NCI-H187 (cell line): ENCODE measurements around the gene PRR5L.
A peak's percentile ranks its signal among the peaks of the same experiment; 100 is the strongest.
"Not testable (repeated sequence)": the region's sequence is repeated elsewhere in the genome, so short reads cannot be mapped to it uniquely, and the experiment has no call there.

Experiments used
- DNase-seq, 2 experiments: peaks; one replicate each; lab custom pipeline; 2025; lab: John Stamatoyannopoulos, UW

Gene PRR5L

DNA sequence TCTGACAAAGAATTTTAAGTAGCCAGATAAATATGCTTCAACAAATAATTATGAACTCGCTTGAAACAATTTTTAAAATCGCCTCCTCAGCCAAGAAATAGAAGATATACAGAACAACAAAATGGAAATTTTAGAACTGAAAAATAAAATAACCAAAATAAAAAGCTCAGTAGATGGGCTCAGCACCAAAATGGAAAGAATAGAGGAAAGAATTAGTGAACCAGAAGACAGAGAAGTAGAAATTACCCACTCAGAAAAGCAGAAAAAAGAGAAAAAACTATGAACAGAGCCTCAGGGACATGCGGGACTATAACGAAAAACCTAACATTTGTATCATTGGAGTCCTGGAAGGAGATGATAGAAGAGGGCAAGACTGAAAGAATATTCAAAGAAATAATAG, 14.2 kb upstream of the PRR5L start:
- DNase-seq, result no peak

DNA sequence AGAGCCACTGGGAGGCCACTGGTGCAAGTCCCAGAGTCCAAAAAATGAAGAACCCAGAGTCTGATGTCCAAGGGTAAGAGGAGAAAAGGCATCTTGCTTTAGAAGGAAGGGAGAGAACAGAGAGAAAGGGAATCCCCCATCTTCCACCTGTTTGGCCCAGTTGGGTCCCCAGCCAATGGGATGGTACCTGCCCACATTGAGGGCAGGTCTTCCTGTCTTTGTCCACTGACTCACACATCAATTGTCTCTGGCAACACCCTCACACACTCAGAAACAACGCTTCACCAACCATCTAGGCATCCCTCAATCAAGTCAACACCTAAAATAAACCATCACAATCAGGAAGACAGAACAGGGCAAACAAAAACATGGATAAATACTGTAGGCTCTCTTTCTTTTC, 13.2 kb upstream of the PRR5L start:
- DNase-seq, result no peak

DNA sequence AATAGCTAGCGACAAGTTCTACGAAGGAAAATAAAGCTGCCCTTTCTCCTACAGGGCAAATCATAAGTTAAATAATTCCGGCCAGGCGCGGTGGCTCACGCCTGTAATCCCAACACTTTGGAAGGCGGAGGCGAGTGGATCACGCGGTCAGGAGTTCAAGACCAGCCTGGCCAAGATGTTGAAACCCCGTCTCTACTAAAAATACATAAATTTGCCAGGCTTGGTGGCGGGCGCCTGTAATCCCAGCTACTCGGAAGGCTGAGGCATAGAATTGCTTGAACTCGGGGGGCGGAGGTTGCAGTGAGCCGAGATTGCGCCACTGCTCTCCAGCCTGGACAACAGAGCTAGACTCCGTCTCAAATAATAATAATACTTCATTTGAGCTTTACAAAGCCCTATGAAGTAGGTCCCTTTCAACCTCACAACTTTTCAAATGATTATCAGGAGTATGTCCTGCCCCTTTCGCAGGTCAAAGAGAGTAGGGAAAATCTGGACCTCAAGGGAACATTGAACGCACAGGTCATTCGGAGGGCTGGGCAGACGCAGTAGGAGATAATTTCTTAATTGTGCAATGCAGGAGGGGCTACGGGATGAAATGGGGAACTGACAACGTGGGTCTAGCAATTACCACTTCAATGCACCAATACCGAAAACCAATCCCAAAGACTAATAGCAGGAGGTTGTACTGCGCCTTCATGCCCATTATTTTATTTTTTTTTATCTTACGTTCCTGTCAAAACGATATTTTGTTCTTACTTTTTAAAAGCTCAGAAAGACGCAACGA, 7.5 kb upstream of the PRR5L start:
- DNase-seq, result no peak

DNA sequence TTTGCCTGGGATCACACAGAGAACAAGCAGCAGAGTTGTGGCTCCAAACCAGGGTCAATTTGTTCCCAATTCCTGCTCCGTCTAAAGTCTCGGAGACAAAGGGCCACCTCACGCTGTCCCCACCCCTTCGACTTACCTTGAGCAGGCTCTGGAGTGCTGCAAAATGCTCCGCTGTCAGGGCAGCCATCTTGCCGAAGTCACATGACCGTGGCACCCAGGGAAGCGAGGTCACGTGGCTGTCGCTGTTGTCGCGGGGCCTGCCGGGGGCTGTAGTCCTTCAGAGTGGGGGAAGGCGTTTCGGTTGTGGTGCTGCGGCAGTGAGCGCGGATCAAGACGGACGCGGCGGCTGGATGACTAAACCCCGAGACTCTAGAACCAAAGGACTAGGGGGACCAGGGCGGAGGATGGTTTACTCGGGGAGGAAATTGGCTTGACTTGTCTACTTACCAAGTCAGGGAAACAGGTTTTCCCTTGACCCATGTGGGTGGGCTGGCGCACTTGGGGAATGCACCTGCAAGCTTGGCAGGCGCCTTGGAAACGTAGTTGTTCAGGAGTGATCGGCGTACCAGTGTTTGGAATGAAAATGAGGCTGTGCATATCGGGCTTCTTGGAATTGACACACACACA, 6.7 kb upstream of the PRR5L start, which contains the start of gene COMMD9:
Gene COMMD9, minus strand, starts transcription at position 199 of the 627 bp plus-strand sequence. Its CDS starts 12 bp downstream, at position 187.
- DNase-seq, result peak; percentile 82 to 96

DNA sequence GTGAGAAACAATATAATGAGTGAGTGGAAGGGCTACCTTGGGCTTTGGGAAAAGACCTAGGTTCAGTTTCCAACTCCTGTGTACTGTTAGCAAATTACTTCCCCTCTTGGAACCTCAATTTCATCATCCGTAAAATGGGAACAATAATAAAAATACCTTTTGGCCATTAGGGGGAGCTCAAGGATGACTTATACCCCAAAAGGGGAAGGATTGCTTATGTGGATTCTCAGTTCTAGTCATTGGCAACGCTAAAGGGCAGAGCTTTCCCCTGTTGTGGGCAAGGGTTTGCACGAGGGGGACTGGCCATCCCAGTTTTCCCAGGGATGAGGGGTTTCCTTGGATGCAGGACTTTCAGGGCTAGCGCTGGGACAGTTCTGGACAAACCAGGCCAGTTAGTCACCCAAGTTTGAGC, 3.8 kb upstream of the PRR5L start:
- DNase-seq, result peak in 1 of 2 experiments; percentile 20

DNA sequence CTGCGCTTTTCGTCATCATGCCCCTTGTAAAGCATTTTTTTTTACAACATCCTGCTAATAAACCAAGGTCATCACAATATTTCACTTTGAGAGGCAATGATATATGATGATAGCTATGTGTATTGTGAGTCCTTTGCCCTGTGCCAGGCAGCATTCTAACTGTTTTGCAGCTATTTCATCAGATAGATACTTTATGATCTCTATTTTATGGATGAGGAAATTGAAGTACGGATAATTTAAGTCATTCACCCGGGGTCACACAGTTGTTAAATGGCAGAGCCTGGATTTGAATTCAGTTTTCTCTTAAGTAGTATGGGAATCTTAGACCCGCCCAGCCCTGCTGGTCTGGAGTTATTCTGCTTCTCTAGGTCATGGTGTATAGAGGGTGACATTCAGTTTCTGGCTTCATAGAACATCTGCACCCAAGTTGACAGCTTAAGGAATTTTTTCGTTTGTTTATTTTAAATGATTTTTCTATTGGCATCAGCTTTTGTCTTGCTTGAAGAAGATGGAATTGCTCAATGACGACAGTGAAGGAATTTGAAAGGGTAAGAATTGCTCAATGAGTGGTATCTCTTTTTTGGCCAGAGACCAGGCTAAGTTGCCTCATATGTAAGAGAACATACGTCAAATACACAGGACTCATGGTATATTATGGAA, 926 bp downstream of the PRR5L start:
- DNase-seq, result no peak

DNA sequence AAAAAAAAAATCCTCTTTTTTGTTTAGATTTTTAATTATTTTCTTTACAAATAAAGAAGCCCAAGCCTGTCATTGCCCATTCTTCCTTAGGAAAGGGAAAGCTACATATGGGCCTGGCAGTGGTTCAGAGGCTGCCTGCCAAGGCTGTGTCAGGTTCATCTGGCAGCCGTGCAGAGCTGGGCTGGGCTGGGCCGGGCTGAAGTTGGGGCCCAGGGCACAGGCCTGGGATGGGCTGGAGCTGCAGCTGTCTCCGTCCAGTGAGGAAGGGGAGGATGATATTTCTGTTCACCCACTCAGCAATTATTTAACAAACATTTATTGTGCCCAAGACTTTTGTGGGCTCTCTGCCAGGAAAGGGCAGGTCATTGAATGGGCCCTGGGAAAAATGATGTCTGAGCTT, 4.6 kb downstream of the PRR5L start:
- DNase-seq, result no peak

DNA sequence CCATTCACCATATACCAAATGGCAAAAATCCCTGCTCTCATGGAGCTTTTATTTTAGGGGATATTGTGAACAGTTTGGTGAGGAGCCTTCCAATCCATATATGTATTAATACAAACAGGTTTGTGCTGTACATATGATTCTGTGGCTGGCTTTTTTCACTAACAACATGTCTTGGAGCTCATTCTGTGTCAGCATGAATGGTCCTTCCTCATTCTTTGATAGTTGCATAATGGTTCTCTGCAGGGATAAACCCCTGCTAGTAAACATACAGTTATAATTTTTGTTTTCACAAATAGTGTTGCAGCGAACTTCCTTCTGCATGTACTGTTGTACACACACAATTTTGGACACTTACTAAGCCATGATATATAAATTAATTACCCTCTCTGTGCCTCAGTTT, 8.3 kb downstream of the PRR5L start:
- no peak for DNase-seq

DNA sequence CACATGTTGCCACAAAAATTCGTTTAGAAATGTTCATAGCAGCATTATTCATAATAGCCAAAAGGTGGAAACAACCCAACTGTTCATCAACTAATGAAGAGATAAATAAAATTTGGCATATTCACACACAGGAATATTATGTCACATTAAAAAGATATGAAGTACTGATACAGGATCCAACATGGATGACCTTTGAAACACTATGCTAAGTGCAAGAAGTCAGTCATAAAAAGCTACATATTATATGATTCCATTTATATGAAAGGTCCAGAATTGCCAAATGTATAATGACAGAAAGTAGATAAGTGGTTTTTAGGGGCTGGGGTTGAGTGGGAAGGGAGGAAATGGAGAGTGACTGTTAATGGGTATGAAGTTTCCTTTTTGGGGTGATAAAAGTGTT, 9.0 kb downstream of the PRR5L start:
- DNase-seq, result no peak

DNA sequence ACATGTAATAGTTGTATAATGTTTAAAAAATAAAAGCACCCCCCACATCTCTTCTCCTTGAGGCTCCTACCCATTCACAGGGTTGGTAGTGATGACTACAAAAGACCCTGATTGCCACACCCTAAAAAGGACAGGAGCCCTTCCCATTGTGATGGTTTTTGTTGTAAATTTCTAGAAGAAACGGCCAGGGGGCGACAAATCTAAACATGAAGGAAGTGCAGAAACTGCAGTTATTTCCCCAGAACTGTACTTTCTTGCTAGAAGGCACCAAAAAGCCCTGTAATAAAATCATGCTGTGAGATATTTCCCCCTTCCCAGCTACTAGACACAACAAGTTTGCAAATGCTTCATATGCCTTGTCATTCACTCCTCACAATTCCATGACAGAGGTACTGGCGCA, 10.8 kb downstream of the PRR5L start:
- DNase-seq, result no peak

DNA sequence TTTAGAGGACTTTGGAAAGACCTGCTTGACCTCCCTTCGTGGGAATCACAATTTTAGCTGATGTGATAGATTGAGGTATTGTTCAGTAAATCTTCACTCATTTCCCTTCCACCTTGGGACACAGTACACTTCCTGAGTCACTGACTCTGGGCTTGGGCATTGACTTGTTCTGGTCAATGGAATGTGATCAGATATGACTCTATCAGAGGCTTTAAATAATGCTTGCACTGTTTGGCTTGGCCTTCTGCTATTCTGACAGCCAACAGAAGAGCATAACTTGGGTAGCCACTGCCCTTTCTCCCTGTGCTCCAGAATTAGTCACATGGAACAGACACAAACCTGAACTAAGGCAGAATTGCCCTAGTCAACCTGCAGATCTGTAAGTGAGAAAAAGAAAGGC, 12.5 kb downstream of the PRR5L start:
- no peak for DNase-seq

DNA sequence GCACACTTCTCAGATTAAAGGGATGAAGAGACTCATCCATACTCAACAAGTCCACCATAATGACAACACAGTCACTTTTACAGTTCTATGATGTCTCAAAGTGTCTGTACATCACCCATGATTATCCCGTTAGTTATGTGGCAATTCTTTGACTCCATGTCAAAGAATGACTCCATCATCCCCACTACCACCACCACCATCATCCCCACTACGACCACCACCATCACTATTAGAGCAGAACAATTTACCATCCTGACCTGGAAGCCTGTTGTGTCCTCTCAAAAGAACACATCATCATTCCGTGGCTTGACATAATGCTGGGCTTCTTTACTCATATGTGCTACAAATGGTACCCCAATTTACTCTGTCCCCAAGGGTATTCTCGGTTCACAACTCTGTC, 13.7 kb downstream of the PRR5L start:
- DNase-seq, result no peak

DNA sequence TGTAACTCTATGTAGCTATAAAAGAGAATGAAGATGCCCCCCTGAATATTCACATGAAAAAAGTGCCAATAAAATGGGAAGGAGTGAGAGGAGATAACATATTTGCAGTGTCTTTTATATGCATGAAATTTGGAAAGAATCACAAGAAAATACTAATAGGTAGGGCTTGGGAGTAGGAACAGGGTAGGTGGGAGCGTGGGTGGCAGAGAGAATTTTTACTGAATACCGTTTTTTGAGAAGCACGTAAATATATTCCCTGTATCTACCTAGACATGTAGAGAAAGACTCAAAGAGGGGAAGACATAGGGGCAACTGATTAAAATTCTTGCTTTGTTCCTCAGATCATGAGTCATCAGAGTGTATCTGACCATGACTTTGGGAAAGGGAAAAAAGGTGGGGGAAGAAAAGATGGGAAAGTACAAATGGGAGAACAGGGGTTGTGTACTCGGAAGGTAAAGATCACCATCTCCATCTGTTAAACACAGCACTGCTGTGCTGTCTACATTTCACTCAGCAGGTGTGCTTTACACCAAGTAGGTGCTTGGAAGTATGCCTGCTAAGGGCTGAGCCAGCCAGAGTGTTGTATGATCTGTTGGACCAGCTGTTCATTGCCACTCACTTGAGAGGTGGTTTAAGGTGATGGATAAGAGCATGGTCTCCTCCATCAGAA, 16.0 kb downstream of the PRR5L start:
- peak in 1 of 2 experiments; percentile 10 for DNase-seq

DNA sequence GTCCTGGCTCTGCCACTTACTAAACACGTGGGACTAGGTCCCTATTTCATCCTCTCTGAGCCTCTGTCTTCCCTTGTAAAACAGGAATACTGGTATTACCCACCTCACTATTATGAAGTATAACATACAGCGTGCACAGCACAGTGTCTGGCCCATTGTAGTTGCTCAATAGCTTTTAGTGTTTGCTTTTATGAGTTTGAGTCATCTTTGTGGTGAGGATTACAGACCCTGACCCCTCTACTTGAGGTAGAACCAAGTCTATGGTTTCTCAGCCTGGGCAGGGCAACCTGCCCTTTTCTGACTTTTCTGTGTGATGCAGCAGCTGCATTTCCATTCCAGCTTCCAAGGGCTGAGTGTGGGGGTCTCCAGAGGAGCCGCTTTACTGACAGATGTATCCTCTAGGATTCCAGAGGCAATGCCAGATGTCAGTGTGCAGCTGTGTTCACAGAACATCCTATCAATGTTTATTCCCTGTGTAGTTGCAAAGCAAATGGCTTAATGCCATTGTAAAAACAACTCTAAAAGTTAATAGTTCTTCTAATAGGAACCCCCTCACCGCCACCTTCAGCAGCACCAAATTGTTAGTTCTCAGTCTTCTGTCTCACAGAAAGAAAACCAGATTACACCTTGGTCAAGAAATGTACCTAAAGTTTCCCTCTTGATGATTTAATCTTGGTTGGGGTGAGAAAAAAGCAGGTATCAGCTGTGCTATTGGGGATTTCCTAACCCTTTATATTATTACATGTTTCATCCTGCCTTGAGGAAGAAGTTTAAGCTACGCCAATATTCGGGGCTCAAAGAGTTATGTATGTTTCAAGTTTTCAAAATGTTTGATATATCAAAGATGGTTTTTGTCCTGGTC, 16.8 kb downstream of the PRR5L start:
- no peak for DNase-seq

DNA sequence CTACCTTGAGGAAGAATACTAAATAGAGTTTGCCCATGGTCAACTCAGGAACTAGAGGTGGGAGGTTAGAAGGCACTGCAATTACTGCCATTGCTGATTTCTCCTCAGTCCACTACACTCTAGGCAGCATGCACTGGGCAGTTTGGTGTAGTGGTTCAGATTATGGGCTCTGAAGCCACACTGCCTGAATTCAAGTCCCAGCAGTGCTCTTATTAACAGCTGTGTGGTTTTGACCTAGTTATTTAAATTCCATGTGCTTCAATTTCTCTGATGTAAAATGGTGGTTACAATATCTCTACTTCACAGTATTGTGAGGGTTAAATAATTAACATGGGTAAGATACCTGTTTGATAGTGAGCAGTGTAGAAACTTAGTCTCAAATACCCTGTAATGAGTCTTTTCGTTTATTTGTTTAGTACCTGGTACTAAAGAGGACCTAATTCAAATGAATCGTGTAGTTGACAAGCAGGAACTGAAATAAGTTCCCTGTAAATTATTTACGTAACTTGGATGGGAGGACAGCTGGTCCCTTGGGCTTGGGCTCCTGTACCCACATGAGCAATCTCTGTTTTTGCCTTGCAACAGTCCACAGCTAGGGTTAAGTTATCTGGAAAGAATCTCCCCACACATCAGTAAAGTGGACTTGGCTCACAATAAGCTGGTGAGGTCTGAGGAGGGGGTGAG, 17.8 kb downstream of the PRR5L start:
- no peak for DNase-seq

DNA sequence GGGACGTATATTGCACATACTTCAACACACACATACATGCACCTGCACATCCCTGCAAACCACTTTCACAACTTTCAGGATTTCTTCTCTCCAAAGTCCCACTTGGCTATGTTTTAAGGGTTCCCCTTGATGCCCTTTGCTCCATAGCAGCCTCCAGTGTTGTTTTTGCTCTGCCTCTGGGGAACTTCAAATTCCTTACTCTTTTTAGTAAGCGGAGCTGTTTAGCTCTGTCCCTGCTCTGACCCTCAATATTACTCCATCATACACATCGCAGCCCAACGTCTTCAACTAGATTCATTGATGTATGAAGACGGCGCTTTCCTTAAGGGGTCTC, 18.3 kb downstream of the PRR5L start:
- no peak for DNase-seq

DNA sequence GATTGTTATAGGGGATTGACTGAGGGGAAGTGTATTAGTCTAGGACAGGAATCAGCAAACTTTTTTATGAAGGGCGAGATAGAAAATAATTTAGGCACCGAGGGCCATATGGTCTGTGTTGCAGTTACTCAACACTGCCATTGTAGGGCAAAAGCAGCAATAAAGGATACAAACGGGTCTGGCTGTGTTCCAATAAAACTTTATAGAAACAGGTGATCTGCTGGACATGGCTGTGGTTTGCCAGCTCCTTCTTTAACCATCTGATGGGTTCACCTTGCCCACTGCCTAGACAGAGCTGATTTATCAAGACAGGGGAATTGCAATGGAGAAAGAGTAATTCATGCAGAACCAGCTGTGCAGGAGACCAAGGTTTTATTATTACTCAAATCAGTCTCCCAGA, 20.0 kb downstream of the PRR5L start:
- no peak for DNase-seq

DNA sequence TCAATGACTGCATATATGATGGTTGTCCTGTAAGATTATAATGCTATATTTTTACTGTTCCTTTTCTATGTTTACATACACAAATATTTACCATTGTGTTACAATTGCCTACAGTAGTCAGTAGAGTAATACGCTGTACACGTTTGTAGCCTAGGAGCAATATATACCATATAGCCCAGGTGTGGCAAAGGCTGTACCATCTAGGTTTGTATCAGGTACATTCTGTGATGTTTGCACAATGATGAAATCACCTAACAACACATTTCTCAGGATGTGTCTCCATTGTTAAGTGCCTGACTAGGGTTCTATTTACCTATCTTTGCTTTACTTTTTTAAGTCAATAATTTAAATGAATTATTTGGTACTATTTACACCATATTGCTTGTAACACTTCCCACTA, 21.9 kb downstream of the PRR5L start:
- DNase-seq, result no peak

DNA sequence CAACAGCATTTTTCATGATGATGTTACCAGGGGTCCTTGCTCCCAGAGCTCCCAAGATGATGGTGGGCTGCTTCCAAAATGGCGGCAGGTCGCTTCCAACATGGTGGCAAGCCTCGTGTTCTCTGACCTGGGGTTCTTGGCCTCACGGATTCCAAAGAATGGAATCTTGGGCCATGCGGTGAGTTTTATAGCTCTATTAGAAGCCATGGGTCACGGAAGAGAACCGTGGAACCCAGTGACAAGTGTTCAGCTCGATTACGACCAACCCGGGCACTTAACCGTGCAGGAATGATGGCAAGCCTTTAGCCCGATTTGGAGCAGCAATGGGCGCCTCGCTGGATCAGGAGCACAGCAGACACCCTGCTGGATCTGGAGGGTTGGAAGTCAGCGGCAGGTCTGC, 28.9 kb downstream of the PRR5L start:
- DNase-seq, result not testable (repeated sequence)

DNA sequence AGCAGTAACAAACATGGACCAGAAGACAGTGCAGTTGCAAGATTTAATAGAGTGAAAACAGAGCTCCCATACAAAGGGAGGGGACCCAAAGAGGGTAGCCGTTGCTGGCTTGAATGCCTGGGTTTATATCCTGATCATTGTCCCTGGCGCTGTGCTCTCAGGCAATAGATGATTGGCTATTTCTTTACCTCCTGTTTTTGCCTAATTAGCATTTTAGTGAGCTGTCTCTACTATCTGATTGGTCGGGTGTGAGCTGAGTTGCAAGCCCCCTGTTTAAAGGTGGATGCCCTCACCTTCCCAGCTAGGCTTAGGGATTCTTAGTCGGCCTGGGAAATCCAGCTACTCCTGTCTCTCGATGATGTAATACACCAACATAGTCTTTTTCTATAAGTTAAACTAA, 29.3 kb downstream of the PRR5L start:
- not testable (repeated sequence) for DNase-seq
